ENCODE results near the gene CARD8.
"Not testable (repeated sequence)": the region's sequence is repeated elsewhere in the genome, so short reads cannot be mapped to it uniquely, and the experiment has no call there.

The CARD8 gene

DNA sequence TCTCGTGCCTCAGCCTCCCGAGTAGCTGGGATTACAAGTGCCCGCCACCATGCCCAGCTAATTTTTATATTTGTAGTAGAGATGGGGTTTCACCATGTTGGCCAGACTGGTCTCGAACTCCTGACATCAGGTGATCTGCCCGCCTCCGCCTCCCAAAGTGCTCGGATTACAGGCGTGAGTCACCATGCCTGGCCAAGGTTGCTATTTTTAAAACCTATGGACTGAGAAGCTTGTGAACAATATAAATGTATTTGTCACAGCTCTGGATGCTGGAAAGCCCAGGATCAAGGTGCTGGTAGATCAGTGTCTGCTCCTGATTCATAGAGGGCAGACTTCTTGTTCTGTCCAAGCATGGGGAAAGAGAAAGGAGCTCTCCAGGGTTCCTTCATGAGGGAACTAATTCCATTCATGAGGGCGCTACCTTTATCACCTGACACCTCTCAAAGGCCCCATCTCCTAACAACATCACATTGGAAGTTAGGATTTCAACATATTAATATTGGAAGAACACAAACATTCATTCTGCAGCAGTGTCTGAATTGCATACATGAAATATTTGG lies 16.1 kb downstream of the CARD8 start:
- DNase-seq (ENCODE audit: insufficient read length) (no peak), FAIRE-seq (no peak)
- TF ChIP-seq TAF1 (IDR thresholded peaks at IDR 0.05; ENCODE audit: borderline replicate concordance, low read depth, low read length) (no peak), POLR2AphosphoS5 (IDR thresholded peaks at IDR 0.05; ENCODE audit: low read depth, low read length) (no peak), POLR2A (IDR thresholded peaks at IDR 0.05; ENCODE audit: low read depth, low read length) (no peak)

GRCh38 chr19:48239120-48239519 lies 16.6 kb downstream of the CARD8 start:
- TF ChIP-seq POLR2AphosphoS5 (IDR thresholded peaks at IDR 0.05; ENCODE audit: low read depth, low read length): no peak
- no peak for TF ChIP-seq POLR2A (IDR thresholded peaks at IDR 0.05; ENCODE audit: low read depth, low read length)
- TF ChIP-seq TAF1 (IDR thresholded peaks at IDR 0.05; ENCODE audit: borderline replicate concordance, low read depth, low read length): no peak
- DNase-seq (ENCODE audit: insufficient read length) (no peak), FAIRE-seq (no peak)

GRCh38 chr19:48237057-48237456 lies 18.7 kb downstream of the CARD8 start:
- TF ChIP-seq POLR2AphosphoS5 (IDR thresholded peaks at IDR 0.05; ENCODE audit: low read depth, low read length): no peak
- TF ChIP-seq TAF1 (IDR thresholded peaks at IDR 0.05; ENCODE audit: borderline replicate concordance, low read depth, low read length): no peak
- no peak for TF ChIP-seq POLR2A (IDR thresholded peaks at IDR 0.05; ENCODE audit: low read depth, low read length)
- no peak for FAIRE-seq
- no peak for DNase-seq (ENCODE audit: insufficient read length)

DNA sequence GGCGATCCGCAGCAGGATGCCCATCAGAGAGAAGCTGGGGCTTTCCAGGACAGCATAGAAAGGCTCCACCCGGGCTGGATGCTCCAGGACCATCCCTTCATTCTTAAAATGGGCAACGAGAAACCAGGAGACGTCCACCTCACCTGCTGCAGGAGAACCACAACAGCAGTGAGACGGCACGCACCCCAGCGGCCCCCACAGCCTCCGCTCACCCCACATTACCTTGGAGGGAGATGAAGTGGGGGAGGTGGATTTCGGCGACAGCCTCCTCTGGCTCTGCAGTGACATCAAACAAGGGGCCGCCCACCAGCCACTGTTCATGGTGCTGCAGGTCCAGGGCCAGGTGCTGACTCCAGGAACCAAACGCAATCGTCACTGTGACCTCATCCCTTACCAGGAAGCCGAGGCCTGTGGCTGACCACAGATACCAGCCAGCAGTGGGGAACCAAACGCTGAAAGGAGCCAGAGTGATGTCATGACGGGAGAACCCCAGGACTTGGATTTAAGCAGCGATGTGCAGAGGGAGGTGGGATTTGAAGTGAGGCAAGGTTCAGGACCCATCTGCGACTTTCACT lies 25.1 kb downstream of the CARD8 start:
- no peak for DNase-seq (ENCODE audit: insufficient read length)
- no peak for FAIRE-seq
- no peak for TF ChIP-seq POLR2AphosphoS5 (IDR thresholded peaks at IDR 0.05; ENCODE audit: low read depth, low read length)
- no peak for TF ChIP-seq TAF1 (IDR thresholded peaks at IDR 0.05; ENCODE audit: borderline replicate concordance, low read depth, low read length)
- TF ChIP-seq POLR2A (IDR thresholded peaks at IDR 0.05; ENCODE audit: low read depth, low read length): no peak

GRCh38 chr19:48221628-48222027 lies 34.1 kb downstream of the CARD8 start:
- TF ChIP-seq POLR2AphosphoS5 (IDR thresholded peaks at IDR 0.05; ENCODE audit: low read depth, low read length) (no peak), POLR2A (IDR thresholded peaks at IDR 0.05; ENCODE audit: low read depth, low read length) (no peak), TAF1 (IDR thresholded peaks at IDR 0.05; ENCODE audit: borderline replicate concordance, low read depth, low read length) (no peak)
- FAIRE-seq: no peak
- DNase-seq (ENCODE audit: insufficient read length): no peak

DNA sequence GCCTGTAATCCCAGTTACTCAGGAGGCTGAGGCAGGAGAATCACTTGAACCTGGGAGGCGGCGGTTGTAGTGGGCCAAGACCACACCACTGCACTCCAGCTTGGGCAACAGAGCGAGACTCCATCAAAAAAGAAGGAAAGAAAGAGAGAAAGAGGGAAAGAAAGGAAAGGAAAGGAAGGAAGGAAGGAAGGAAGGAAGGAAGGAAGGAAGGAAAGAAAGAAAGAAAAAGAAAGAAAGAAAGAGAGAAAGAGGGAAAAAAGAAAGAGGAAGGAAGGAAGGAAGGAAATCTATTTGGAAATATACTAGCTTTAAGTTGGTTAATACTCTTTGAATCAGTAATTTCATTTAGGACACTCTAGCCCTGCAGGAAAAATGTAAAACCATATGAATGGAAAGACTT lies 34.9 kb downstream of the CARD8 start:
- DNase-seq (ENCODE audit: insufficient read length); FAIRE-seq: not testable (repeated sequence)

DNA sequence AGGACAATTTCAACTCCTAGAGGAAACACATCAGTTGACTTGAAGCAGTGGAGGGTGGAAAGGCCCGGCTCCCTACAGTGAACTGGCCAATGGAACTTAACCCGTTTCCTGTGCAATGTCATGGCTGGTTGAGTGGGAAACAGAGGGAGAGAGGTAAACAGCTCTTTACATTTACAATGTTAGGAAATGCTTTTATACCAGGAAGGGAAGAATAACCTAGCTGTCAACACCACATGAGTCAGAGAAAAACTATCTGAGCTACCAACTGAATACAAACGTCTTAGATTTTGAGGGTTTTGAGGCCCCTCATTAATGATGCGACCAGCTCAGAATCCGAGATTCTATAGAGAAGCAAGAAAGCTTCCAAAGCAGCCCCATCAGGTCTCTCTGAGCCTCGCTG lies 36.7 kb downstream of the CARD8 start:
- FAIRE-seq (no peak), DNase-seq (ENCODE audit: insufficient read length) (no peak)
- TF ChIP-seq POLR2A (IDR thresholded peaks at IDR 0.05; ENCODE audit: low read depth, low read length) (no peak), POLR2AphosphoS5 (IDR thresholded peaks at IDR 0.05; ENCODE audit: low read depth, low read length) (no peak)

- no peak for DNase-seq (ENCODE audit: insufficient read length)
- TF ChIP-seq POLR2A (IDR thresholded peaks at IDR 0.05; ENCODE audit: low read depth, low read length) (no peak), TAF1 (IDR thresholded peaks at IDR 0.05; ENCODE audit: borderline replicate concordance, low read depth, low read length) (no peak), POLR2AphosphoS5 (IDR thresholded peaks at IDR 0.05; ENCODE audit: low read depth, low read length) (no peak)
- FAIRE-seq: no peak
Observed at GRCh38 chr19:48216933-48217332, 38.8 kb downstream of the CARD8 start.

- FAIRE-seq: no peak
- TF ChIP-seq POLR2AphosphoS5 (IDR thresholded peaks at IDR 0.05; ENCODE audit: low read depth, low read length): no peak
- no peak for TF ChIP-seq TAF1 (IDR thresholded peaks at IDR 0.05; ENCODE audit: borderline replicate concordance, low read depth, low read length)
- no peak for TF ChIP-seq POLR2A (IDR thresholded peaks at IDR 0.05; ENCODE audit: low read depth, low read length)
- DNase-seq (ENCODE audit: insufficient read length): no peak
Observed at GRCh38 chr19:48213959-48214358, 41.8 kb downstream of the CARD8 start.

- no peak for TF ChIP-seq POLR2AphosphoS5 (IDR thresholded peaks at IDR 0.05; ENCODE audit: low read depth, low read length)
- TF ChIP-seq POLR2A (IDR thresholded peaks at IDR 0.05; ENCODE audit: low read depth, low read length): no peak
- no peak for TF ChIP-seq TAF1 (IDR thresholded peaks at IDR 0.05; ENCODE audit: borderline replicate concordance, low read depth, low read length)
- DNase-seq (ENCODE audit: insufficient read length) (no peak), FAIRE-seq (no peak)
Observed at GRCh38 chr19:48210005-48210404, 45.7 kb downstream of the CARD8 start.

DNA sequence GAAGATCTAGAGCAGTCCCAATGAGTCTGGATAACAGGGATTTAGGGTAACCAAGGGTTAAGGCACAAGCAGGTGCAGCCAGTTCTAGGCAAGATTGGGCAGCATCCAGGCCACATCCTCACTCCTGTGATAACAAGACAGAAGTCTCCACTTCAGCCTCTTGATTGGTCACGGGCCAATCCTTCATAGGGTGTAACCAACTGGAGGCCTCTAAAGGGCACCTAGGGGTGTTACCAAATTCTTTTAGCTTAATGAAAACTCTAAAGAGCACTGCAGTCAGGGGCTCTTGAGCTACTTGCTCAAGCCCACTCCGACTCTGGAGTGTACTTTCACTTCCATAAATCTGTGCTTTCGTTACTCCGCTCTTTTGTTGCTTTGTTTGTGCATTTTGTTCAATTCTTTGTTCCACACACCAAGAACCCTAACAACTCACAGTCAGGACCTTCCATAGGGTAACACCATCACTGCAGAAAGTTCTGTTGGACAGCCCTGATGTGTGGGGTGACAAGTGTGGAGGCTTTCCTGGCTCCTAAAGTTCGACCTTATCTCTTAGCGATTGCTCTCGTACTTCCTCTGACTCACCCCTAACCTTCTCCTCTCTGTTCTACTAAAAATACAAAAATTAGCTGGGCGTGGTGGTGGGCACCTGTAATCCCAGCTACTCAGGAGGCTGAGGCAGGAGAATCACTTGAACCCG lies 49.2 kb downstream of the CARD8 start:
- TF ChIP-seq POLR2A (IDR thresholded peaks at IDR 0.05; ENCODE audit: low read depth, low read length) (no peak), TAF1 (IDR thresholded peaks at IDR 0.05; ENCODE audit: borderline replicate concordance, low read depth, low read length) (no peak), POLR2AphosphoS5 (IDR thresholded peaks at IDR 0.05; ENCODE audit: low read depth, low read length) (no peak)
- FAIRE-seq (no peak), DNase-seq (ENCODE audit: insufficient read length) (no peak)
